GM12872 (cell line): ENCODE measurements around the gene TMEM203.

ENCODE experiments used
- TF ChIP-seq, protein P1 (sequence below): IDR thresholded peaks from 3 replicates; pipeline ENCODE4 v1.5.1; 2011; ENCODE audit warnings: low read depth, mild to moderate bottlenecking, low read length, moderate library complexity; ENCODE audit not compliant: insufficient read depth

TMEM203 gene

DNA sequence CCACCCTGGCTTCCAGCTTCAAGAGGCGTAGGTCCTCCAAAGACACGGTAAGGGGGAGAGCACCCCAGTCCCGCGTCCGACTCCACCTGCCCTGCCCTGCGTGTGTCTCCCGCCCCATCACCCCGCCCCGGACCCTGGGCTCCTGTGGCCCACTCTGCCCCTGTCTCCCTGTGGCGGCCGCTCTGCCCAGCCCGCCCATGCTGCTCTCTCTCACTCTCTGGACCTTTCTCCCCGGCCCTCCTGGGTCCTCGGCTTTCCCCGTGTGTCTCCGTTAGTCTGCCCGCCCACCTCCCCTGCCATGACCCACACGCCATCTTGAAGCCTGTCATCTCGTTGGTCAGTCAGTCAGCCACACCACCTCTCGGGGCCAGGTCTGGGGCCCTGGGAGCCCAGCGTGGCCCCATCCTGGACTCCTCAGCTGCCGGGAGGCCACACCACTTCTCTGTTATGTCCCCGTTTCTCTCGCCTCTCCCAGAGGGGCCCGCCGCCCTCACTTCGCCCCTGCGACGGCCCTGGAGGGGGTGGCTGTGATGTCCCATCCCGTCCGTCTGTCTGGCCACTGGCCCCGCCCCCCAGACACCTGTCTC is 40.1 kb downstream of the TMEM203 start:
- TF ChIP-seq, protein P1, sequence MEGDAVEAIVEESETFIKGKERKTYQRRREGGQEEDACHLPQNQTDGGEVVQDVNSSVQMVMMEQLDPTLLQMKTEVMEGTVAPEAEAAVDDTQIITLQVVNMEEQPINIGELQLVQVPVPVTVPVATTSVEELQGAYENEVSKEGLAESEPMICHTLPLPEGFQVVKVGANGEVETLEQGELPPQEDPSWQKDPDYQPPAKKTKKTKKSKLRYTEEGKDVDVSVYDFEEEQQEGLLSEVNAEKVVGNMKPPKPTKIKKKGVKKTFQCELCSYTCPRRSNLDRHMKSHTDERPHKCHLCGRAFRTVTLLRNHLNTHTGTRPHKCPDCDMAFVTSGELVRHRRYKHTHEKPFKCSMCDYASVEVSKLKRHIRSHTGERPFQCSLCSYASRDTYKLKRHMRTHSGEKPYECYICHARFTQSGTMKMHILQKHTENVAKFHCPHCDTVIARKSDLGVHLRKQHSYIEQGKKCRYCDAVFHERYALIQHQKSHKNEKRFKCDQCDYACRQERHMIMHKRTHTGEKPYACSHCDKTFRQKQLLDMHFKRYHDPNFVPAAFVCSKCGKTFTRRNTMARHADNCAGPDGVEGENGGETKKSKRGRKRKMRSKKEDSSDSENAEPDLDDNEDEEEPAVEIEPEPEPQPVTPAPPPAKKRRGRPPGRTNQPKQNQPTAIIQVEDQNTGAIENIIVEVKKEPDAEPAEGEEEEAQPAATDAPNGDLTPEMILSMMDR = no peak

DNA sequence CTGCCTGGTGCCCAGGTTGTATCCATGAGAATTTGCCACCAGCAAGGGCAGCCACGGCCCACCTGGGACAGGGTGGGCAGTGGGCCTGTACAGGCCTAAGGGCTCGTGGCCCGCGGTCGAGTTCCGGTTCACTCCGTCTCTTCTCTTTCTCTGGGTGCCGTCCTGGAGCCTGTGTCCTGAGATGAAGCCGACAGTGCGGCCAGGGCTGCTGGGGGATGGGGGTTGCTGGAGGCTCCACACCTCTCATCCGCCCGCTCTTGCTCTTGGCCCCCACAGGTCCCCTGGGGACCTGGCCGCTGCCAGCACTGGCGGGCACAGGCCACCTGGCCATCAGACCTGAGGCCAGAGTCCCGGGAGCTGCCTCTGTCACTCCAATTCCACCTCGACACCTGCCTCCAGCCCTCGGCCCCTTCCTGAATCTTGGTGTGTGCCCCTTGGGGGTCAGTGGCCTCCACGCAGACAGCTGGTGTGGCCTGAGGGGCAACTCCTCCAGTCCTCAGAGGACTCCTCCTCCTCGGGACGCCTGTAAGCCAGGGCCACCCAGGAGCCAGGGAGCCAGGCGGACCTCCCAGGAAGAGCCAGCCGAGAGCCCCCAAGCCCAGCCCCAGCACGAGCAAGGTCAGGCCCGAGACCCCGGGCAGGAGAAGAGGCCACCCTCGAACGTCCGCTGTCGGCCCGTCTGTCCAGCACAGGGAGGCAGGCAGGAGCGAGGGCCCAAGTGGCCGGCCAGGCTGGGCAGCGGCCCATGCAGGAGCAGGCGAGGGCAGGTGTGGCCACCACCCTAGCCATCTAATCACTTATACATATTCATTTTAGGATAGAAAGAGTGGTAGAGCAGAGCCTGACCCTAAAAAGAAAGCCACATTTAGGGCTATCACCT is 40.8 kb downstream of the TMEM203 start:
- TF ChIP-seq, protein P1 = no peak

DNA sequence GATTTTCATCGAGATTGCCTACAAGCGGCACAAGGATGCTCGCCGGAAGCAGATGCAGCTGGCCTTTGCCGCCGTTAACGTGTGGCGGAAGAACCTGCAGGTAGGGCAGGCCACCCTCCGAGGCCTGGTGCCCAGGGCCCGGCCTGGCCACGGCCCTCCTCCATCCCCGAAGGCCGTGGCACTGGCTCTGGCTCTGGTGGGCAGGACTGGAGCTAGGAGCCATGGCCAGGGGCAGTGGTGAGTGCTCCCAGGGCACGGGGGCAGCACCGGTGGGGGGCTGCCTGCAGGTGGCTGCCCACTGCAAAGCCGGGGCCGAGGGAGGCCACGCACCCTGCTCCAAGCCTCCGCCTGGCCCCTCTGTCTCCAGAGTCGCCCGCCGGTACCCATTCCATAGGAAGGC is 41.6 kb downstream of the TMEM203 start:
- TF ChIP-seq, protein P1 = no peak

DNA sequence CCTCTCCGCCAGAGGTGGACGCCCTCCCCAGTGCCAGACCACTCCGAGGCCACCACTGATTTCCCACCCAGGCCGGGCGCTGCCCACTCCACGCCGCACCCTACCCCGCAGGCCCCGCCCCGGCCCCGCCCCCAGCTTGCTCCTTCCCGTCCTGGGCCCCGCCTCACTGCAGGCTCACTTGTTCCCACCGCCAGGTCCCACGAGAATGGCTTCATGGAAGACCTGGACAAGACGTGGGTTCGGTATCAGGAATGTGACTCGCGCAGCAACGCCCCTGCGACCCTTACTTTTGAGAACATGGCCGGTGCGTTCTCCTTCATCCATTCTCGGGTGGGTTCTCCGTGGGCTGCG is 42.1 kb downstream of the TMEM203 start:
- TF ChIP-seq, protein P1 = no peak

DNA sequence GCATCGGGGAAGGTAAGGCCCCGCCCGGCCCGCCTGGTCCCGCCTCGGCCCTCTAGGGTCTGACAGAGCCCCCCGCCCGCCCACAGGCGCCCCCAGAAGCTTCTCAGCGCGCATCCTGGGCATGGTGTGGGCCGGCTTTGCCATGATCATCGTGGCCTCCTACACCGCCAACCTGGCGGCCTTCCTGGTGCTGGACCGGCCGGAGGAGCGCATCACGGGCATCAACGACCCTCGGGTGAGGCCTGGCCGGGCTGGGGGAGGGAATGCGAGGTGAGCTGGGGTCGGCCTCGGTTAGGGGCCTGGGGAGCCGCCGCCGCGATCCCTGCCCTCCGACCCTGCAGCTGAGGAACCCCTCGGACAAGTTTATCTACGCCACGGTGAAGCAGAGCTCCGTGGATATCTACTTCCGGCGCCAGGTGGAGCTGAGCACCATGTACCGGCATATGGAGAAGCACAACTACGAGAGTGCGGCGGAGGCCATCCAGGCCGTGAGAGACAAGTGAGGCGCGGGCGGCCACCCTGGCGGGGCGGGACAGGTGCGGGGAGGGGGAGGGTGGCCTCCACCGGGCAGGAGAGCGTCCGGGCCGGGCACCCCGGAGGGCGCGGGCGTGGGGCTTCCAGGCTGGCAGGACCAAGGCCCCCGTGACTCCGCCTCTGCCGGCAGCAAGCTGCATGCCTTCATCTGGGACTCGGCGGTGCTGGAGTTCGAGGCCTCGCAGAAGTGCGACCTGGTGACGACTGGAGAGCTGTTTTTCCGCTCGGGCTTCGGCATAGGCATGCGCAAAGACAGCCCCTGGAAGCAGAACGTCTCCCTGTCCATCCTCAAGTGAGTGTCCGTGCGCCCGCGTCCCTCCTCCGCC is 42.7 kb downstream of the TMEM203 start:
- TF ChIP-seq, protein P1 = no peak

DNA sequence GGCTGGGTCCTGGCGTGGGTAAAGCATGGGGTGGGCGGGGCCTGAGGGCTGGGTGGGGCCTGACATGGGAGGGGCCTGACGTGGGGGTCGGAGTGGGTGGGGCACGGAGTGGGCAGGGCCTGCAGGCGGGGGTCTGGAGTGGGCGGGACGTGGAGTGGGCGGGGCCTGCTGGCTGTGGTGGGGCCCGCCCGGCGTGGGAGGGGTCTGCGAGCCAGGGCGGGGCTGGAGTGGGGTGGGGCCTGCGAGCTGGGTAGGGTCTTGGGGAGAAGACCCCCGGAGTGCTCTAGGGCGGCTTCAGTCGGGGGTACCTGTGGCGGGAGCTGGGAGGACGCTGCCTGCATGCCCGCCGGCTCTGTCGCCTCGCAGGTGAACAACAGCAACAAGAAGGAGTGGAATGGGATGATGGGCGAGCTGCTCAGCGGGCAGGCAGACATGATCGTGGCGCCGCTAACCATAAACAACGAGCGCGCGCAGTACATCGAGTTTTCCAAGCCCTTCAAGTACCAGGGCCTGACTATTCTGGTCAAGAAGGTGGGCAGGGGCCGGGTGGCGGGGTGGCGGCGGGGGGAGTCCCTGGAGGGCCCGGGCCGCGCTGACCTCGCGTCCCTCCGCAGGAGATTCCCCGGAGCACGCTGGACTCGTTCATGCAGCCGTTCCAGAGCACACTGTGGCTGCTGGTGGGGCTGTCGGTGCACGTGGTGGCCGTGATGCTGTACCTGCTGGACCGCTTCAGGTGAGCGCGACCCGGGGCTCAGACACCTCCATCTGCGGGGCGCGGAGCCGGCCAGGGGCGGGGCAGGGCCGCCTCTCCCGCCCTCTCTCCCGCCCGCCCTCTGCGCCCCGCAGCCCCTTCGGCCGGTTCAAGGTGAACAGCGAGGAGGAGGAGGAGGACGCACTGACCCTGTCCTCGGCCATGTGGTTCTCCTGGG is 43.6 kb downstream of the TMEM203 start:
- TF ChIP-seq, protein P1 = no peak
